K562 (cell line): ENCODE results near the gene MAD2L1. TPM values are rescaled to one million over a fixed set of nuclear protein-coding genes. Genes with fewer than 3 reads are reported as not detected.

Experiments
- FOXK1 ChIP-seq: sonication (generic); formaldehyde crosslinking; IDR thresholded peaks from 2 replicates; pipeline ENCODE4 v1.8.0; 2022; ENCODE audit warnings: missing genetic modification reagents, mild to moderate bottlenecking, borderline replicate concordance
- FOXP4 ChIP-seq: sonication (generic); formaldehyde crosslinking; IDR thresholded peaks from 2 replicates; pipeline ENCODE4 v1.8.0; 2022; ENCODE audit warnings: mild to moderate bottlenecking, missing genetic modification reagents, borderline replicate concordance
- FUS ChIP-seq: fragments of 200-400 bp; formaldehyde crosslinking; optimal IDR thresholded peaks from 2 replicates; pipeline ENCODE3; 2017; ENCODE audit warnings: low read depth, low read length
- GABPA ChIP-seq: fragments of 200-800 bp; sonication (Bioruptor generic); conservative IDR thresholded peaks from 2 replicates; pipeline ENCODE4 v1.6.1; 2016; ENCODE audit warnings: low read depth, missing genetic modification characterization, missing compliant biosample characterization
- GATAD2A ChIP-seq: fragments of 450-650 bp; IDR thresholded peaks from 2 replicates; pipeline ENCODE4 v1.6.1; 2017
- GATAD2B ChIP-seq: fragments of 450-650 bp; IDR thresholded peaks from 2 replicates; pipeline ENCODE4 v1.6.1; 2017; ENCODE audit warnings: mild to moderate bottlenecking, borderline replicate concordance
- JUN ChIP-seq, 2 experiments: sonication (generic) in 1 of 2; formaldehyde crosslinking in 1 of 2; IDR thresholded peaks; 2 replicates each; pipeline versions ENCODE4 v1.6.1 to v1.8.0; 2012 to 2022; ENCODE audit warnings: borderline replicate concordance in 2 of 2, mild to moderate bottlenecking in 2 of 2, improper control_type of control experiment in 1 of 2, low read depth in 1 of 2, low read length in 1 of 2, missing genetic modification reagents in 1 of 2
- MLLT1 ChIP-seq, 2 experiments: fragments of 450-650 bp; IDR thresholded peaks; 2 replicates each; pipeline ENCODE4 v1.6.1; 2016
- OTX1 ChIP-seq: fragments of 450-650 bp; formaldehyde crosslinking; IDR thresholded peaks from 2 replicates; pipeline ENCODE4 v1.4.0; 2022; ENCODE audit warnings: mild to moderate bottlenecking
- RAD21 ChIP-seq, 2 experiments: fragments of 250-450 bp in 1 of 2; fragments of 450-650 bp in 1 of 2; sonication (Bioruptor Pico) in 1 of 2; formaldehyde crosslinking in 1 of 2; IDR thresholded peaks in 1 of 2; conservative IDR thresholded peaks in 1 of 2; 2 replicates each; pipeline versions ENCODE4 v1.4.0 to v1.8.0; 2020 to 2022; ENCODE audit warnings: mild to moderate bottlenecking in 2 of 2, moderate library complexity in 1 of 2
- SREBF1 ChIP-seq: fragments of 150-350 bp; IDR thresholded peaks from 2 replicates; pipeline ENCODE4 v1.6.1; 2014; ENCODE audit warnings: antibody characterized with exemption, low read depth, low read length, borderline replicate concordance
- ZBTB8A ChIP-seq: fragments of 450-650 bp; IDR thresholded peaks from 2 replicates; pipeline ENCODE4 v1.6.1; 2018; ENCODE audit warnings: mild to moderate bottlenecking, moderate library complexity; ENCODE audit not compliant: partially characterized antibody
- ZC3H11A ChIP-seq: IDR thresholded peaks from 2 replicates; pipeline ENCODE4 v1.6.1; 2012; ENCODE audit warnings: low read depth, low read length, improper control_type of control experiment
- ZSCAN29 ChIP-seq: fragments of 450-650 bp; IDR thresholded peaks from 2 replicates; pipeline ENCODE4 v1.6.1; 2017
- polyA plus RNA-seq, 8 experiments: library from polyadenylated mRNA; depleted of rRNA in 4 of 8; stranded (reverse) in 5 of 8; unstranded in 3 of 8; fragments of >200 nt; fragmentation: Nextera tagmentation in 2 of 8; fragmentation: Illumina TruSeq in 1 of 8; extraction: Ambion mirVana in 2 of 8; extraction: Trizol in 1 of 8; gene quantifications; 2 replicates each; pipeline versions ENCODE4 v1.2.1 to v1.2.3, GENCODE V29; 2011 to 2014; ENCODE audit warnings: inconsistent platforms in 1 of 8, missing spikeins in 1 of 8
- total RNA-seq, 7 experiments: library from RNA; depleted of rRNA in 6 of 7; stranded (reverse); fragments of >200 nt in 6 of 7; fragmentation: Illumina TruSeq in 2 of 7; extraction: Trizol in 2 of 7; gene quantifications; 2 replicates each; pipeline versions ENCODE4 v1.2.1 to v1.2.3, GENCODE V29; 2011 to 2021; ENCODE audit warnings: low replicate concordance in 1 of 7
- TF ChIP-seq, protein P1 (sequence below), 2 experiments: fragments of 450-650 bp in 1 of 2; sonication (generic) in 1 of 2; formaldehyde crosslinking in 1 of 2; IDR thresholded peaks in 1 of 2; conservative IDR thresholded peaks in 1 of 2; 2 replicates each; pipeline versions ENCODE4 v1.6.1 to v1.8.1; 2016 to 2023; ENCODE audit warnings: mild to moderate bottlenecking in 2 of 2, moderate library complexity in 2 of 2, inconsistent platforms in 1 of 2, missing genetic modification reagents in 1 of 2

MAD2L1 gene
- total and polyA plus RNA-seq, 9 of the 15 experiments (the other 6 are each of a cell fraction or from before 2014, with no cell fraction given) = 75.0 to 494 (median 129) TPM

DNA sequence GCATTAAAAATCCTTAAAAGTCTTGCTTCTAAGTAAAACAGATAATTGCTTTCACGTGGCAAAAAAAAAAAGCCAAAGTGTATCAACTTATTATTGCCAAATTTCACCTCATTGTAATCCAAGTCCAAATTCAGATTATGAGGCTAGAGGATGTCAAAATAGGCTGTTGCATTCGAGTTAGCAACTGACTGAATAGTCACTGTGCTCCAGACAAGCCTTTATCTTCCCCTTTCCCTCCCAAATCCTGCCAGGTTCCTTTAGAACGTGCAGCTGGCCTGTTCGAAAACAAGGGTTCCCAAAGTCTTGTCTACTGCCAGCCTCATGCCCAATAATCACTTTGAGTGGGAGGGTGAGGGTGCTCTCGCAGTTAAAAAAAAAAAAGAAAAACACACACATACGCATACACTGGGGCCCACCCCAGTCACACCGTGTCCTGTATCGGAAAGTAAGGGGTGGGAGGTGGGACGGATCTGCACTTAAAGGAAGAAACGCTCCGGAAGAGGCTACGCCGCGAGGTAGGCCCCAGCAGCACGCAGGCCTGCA lies 603 bp downstream of the MAD2L1 start (continued):
- TF ChIP-seq SREBF1 = no peak
- no peak for TF ChIP-seq ZBTB8A
- peak; percentile 95; the same call in 1 of the 2 replicates for TF ChIP-seq FOXK1 (CRISPR knock-in tag)
- TF ChIP-seq ZC3H11A = no peak
- no peak for TF ChIP-seq GATAD2B
- TF ChIP-seq GATAD2A = no peak
- TF ChIP-seq JUN (IDR thresholded peaks at IDR 0.05; ENCODE audit: borderline replicate concordance, low read depth, low read length) = no peak
- peak; percentile 57; the same call in 1 of the 2 replicates for TF ChIP-seq JUN (CRISPR knock-in tag; IDR thresholded peaks at IDR 0.05; ENCODE audit: borderline replicate concordance)
- TF ChIP-seq, protein P1, sequence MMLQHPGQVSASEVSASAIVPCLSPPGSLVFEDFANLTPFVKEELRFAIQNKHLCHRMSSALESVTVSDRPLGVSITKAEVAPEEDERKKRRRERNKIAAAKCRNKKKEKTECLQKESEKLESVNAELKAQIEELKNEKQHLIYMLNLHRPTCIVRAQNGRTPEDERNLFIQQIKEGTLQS (IDR thresholded peaks at IDR 0.05) = no peak
- TF ChIP-seq, protein P1 (CRISPR knock-in tag; conservative IDR thresholded peaks at IDR 0.05) = 0 out of 2 replicates have a peak, but pooled peaks have one; percentile 13
- peak in 1 of 2 experiments; percentile 40; a peak in 1 of 4 replicates for TF ChIP-seq MLLT1 (IDR thresholded peaks at IDR 0.05)
- no peak for TF ChIP-seq GABPA (tag)
- no peak for TF ChIP-seq RAD21 (CRISPR knock-in tag; conservative IDR thresholded peaks at IDR 0.05 in 1 of 2, IDR thresholded peaks at IDR 0.05 in 1 of 2)
- no peak for TF ChIP-seq OTX1 (CRISPR knock-in tag)
- peak; percentile 80; the same call in 1 of the 2 replicates for TF ChIP-seq FOXP4 (CRISPR knock-in tag)
- no peak for TF ChIP-seq FUS
- no peak for TF ChIP-seq ZSCAN29
